C4-2B (cell line): ENCODE data around the gene HPF1.
"Not testable (repeated sequence)": the region's sequence is repeated elsewhere in the genome, so short reads cannot be mapped to it uniquely, and the experiment has no call there.

Experiments used
- H3K27ac ChIP-seq: fragments of 450-650 bp; 2 replicates; pipeline ENCODE4 v1.5.1; 2017
- ZFX ChIP-seq: fragments of 450-650 bp; IDR thresholded peaks from 2 replicates; pipeline ENCODE4 v1.6.1; 2017
- TF ChIP-seq, protein P1 (sequence below): fragments of 450-650 bp; conservative IDR thresholded peaks from 2 replicates; pipeline ENCODE4 v1.5.1; 2017; ENCODE audit warnings: mild to moderate bottlenecking

Gene HPF1

DNA sequence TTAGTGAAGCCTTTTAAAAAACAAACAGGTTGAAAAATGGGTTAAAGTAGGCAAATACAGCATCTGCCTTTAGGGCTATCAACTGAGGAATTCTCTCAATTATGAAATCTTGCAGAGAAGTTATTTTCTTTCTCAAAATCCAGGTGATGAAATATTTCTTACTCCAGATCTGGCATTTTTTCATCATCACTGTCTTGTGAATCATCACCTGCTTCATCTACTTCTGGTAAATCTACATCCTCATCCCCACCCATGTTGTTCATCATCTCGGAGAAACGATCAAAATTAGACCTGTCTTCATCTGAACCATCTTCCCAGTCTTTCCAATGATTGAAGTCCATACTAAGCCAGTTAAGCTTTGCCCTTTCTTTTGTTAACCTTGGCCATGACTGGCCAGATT, 33.3 kb upstream of the HPF1 start:
- no peak overlapping the region for H3K27ac ChIP-seq
- TF ChIP-seq, protein P1, sequence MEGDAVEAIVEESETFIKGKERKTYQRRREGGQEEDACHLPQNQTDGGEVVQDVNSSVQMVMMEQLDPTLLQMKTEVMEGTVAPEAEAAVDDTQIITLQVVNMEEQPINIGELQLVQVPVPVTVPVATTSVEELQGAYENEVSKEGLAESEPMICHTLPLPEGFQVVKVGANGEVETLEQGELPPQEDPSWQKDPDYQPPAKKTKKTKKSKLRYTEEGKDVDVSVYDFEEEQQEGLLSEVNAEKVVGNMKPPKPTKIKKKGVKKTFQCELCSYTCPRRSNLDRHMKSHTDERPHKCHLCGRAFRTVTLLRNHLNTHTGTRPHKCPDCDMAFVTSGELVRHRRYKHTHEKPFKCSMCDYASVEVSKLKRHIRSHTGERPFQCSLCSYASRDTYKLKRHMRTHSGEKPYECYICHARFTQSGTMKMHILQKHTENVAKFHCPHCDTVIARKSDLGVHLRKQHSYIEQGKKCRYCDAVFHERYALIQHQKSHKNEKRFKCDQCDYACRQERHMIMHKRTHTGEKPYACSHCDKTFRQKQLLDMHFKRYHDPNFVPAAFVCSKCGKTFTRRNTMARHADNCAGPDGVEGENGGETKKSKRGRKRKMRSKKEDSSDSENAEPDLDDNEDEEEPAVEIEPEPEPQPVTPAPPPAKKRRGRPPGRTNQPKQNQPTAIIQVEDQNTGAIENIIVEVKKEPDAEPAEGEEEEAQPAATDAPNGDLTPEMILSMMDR: no peak
- TF ChIP-seq ZFX: no peak

DNA sequence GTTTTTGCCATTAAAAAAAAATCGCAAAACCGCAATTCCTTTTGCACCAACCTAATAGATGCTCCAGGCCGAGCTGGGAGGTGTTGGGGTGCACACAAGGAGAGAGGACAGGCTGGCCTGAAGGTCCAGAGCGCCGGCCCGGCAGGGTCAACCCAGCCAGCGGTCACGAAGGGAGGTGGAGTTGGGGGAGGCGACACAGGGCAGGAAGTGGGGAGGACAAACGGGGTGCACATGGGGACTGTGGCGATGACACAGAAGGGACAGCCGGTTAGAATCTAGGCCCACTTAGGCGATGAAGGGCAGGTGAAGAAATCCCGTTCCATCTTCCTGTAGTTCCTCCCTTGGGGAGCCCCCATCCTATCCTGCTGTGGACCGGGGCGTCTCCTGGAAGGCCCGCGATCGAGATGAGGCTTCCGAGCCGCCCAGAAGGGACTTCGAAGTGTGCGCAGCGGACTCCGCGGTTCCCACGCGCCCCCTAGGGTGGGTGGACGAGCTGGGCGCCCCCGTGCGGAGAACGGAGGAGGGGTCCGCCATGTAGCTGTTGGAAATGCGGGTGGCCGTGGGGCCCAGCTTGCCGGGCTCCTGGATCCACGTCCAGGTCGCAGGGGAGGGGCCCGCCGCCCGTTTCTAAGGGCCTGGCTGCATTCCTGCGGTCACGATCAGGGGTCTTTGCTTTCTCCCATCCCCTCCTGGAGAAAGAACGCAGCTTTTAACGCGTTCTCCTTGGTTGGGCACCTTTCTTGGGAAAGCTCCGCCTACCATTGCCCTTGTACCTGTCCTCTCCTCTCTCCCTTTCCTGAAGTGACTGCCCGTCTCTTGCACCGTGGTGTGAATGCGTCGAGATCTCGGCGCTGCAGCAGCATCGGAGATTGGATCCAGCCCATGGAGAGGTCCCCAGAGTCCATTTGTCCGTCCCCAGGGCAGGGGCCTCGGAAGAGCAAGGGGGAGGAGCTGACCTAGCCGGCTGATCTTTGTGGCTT, 17.0 kb upstream of the HPF1 start:
- no peak for TF ChIP-seq ZFX
- TF ChIP-seq, protein P1: no peak
- H3K27ac ChIP-seq: no peak overlapping the region

DNA sequence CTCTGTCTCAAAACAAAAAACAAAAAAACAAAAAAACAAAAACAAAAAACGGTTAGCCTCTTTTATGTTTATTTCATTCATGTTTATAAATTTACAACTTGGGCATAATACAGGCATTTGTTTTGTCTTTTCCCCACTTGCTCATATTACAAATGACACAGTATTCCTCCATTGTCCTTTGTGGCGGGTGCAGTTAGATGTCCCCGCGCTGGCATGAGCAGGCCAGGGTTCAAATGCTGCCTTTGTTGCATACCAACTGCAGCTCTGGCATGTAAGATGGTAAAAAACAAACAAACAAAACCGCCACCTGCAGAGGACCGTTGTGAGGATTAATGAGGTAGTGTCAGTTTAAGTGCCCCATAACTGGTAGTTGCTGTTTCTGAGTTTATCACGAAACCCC, 16.1 kb upstream of the HPF1 start:
- no peak overlapping the region for H3K27ac ChIP-seq
- TF ChIP-seq, protein P1: no peak
- TF ChIP-seq ZFX: no peak

DNA sequence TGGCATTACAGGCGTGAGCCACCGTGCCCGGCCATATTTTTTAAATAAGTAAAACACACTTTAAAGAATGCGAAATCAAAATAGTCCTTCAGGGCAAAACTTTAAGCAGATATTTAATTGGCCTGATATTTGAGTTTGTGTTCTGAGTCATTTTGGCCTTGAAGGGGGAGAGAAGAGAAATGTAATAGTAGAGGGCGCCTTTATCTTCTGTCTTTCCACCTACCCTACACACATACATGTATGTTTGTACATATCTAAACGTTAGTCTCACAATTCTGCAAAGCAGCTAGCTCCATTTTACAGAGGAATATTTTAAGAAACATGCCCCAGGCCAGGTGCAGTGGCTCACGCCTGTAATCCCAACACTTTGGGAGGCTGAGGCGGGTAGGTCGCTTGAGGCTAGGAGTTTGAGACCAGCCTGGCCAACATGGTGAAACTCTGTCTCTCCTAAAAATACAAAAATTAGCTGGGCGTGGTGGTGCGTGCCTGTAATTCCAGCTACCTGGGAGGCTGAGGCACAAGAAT, 13.9 kb upstream of the HPF1 start:
- H3K27ac ChIP-seq: not testable (repeated sequence)

DNA sequence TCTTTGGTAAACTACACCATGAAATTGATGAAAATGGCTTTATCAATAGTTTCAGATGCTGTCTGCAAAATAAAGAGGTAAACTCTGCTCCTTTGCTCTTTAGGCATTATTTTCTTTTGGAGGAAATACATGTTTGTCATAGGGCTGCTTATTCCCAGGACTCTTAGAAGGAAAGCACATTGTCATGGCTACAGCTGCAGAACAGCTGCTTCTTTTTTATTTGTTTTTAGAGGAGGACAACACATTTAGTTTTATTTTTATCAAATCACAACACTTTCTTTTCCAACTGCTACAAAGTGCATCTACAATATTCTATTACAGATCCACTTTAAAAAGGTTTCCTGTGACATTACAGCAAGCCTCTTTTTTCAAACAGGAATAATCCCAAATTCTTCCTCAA, 12.7 kb upstream of the HPF1 start:
- H3K27ac ChIP-seq: no peak overlapping the region
- TF ChIP-seq ZFX: no peak
- TF ChIP-seq, protein P1: no peak

DNA sequence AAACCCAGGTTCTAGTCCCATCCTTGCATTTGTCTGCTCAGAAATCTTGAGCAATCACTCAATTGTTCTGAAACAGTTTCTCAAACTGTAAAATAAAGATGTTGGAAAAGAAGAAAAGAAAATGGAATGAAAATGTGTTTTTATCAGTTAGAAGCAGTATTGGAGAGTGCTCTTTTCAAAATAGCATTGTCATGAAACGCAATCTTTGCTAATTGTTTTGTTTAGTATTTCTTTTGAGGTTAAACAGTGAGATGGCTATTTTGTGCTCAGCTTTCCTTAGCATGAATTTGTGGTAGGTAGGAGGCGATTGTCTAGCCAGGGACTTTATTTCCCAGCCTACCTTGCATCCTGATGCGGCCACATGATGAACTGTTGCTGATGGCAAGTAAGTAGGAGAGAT, 10.6 kb upstream of the HPF1 start:
- H3K27ac ChIP-seq: no peak overlapping the region
- TF ChIP-seq, protein P1: no peak
- TF ChIP-seq ZFX: no peak

DNA sequence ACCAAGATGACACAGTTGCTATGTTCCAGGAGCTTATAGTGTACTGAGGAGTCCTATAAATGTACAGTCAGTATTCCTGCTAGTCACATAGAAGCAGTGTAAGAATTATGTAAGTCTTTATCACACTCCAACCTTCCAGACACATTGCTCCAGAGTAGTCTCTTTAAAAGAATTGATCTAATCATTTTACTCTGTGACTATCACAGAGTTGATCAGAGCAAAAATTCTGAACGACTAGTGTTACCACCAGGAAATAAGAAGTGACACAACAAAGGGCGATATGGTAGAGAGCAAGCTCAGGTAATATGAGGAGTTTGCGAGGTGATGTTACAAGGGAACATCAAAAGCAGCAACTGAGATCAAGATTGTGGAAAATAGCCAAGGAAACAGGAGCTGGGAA, 9.0 kb upstream of the HPF1 start:
- no peak overlapping the region for H3K27ac ChIP-seq
- TF ChIP-seq ZFX: no peak
- TF ChIP-seq, protein P1: no peak

DNA sequence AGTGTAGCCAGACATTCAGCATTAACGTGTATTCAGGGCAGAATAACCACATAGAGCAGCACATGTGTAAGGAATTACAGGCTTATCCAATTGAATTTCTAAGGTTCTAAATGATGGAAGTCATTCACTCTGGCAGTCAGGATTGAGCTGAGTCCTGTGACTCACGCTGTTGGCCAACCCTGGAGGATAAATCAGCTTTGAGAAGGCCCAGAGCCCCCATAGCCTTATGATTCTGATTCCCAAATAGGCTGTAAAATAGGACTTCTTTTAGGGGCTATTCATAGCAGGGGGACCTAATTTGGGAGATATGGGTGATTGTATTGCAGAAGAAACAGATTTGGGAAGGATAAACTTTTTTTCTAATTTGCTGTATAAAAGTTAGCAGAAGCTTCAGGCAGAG, 8.1 kb upstream of the HPF1 start:
- no peak for TF ChIP-seq ZFX
- TF ChIP-seq, protein P1: no peak
- H3K27ac ChIP-seq: no peak overlapping the region
